ENCODE measurements around the gene SDK2. TPM values are rescaled to one million over a fixed set of nuclear protein-coding genes. Genes with fewer than 3 reads are reported as not detected.

SDK2 gene
- total RNA-seq, 1 donor = under 0.01 TPM

DNA sequence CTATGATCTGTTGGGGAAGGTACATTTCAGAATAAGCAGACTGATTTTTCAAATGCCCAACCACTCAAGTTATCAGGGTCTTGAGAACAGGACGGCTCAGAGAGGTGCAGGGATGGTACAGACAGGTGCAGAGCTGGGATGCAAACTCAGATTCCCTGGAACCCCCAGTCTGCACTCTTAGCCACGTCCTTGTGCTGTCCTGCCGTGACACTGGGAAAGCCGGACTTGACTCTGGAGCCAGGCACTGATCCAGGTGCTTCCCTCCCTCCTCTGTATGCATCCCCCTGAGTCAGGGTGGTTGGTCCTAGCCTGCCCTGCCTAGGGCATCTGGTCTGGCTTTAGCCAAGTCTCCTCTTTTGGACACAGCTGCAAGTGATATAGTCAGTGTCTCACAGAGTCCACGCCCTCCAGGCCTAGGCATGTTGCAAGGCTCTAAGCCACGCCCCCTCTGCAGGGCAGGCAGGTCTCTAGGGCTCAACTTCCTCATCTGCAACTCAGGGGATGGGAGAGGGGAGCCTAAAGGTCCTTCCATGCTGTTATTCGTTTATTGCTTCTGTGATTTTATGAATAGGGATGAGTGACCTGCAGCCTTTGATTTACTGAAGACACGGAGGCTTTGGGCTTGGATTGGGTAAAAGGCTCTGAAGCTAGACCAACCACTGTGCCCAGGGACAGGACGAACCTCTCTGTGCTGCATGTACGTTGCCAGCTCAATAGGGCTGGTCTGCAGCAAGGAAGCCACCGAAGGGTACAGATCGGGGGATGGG is 97.3 kb downstream of the SDK2 start:
- DNase-seq (ENCODE audit: insufficient read length, low spot score, missing footprints) = peak; percentile 69
- no peaks in the 10 kb centered on the region for H3K27me3 ChIP-seq (ENCODE audit: insufficient read depth, low read length)
- TF ChIP-seq CTCF (IDR thresholded peaks at IDR 0.05; ENCODE audit: extremely low read depth, low read depth, low read length) = no peak

DNA sequence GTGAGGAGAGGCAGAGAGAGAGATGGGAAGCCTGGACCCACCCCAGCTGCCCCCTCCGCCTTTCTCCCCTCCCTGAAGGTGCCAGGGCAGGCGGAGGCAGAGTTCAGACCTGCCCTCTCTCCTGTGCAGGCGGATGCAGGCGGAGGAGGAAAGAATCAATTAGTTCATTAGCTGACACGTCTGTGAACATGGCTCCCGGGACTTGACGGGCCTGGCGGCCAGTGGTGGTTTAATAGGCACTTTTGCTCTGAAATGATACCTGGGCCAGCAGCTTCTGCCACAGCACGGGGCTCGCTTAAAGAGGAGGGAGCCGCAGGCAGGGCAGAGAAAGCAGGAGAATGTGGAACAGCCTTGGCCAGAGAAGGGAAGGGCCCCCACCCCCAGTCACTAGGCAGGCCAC is 98.1 kb downstream of the SDK2 start:
- H3K27ac ChIP-seq (ENCODE audit: low read depth, low read length) = no peak overlapping the region
- no peaks in the 10 kb centered on the region for H3K4me1 ChIP-seq (ENCODE audit: insufficient read depth, low read length)
- H2AFZ ChIP-seq (ENCODE audit: low read length) = no peak overlapping the region
- H3K27me3 ChIP-seq (ENCODE audit: insufficient read depth, low read length) = no peaks in the 10 kb centered on the region
- no peaks in the 10 kb centered on the region for H3K9me3 ChIP-seq (ENCODE audit: low read depth, low read length)
- H4K20me1 ChIP-seq (ENCODE audit: insufficient read depth, low read length) = no peaks in the 10 kb centered on the region
- H3K36me3 ChIP-seq (ENCODE audit: insufficient read depth, low read length) = no peaks in the 10 kb centered on the region
- H3K4me3 ChIP-seq (ENCODE audit: insufficient read depth, low read length) = no peak overlapping the region
- TF ChIP-seq CTCF (IDR thresholded peaks at IDR 0.05; ENCODE audit: extremely low read depth, low read depth, low read length) = no peak
- DNase-seq (ENCODE audit: insufficient read length, low spot score, missing footprints) = no peak
- no peaks in the 10 kb centered on the region for H3K79me2 ChIP-seq (ENCODE audit: insufficient read depth, low read length)
- no peak overlapping the region for H3K4me2 ChIP-seq (ENCODE audit: insufficient read depth, low read length)

More for the DNA sequence above, 97.3 kb downstream of the SDK2 start:
- H3K4me2 ChIP-seq (ENCODE audit: insufficient read depth, low read length) = no peak overlapping the region
- H2AFZ ChIP-seq (ENCODE audit: low read length) = no peak overlapping the region
- no peaks in the 10 kb centered on the region for H3K36me3 ChIP-seq (ENCODE audit: insufficient read depth, low read length)
- no peaks in the 10 kb centered on the region for H3K4me1 ChIP-seq (ENCODE audit: insufficient read depth, low read length)
- no peak overlapping the region for H3K4me3 ChIP-seq (ENCODE audit: insufficient read depth, low read length)
- no peaks in the 10 kb centered on the region for H3K9me3 ChIP-seq (ENCODE audit: low read depth, low read length)
- no peaks in the 10 kb centered on the region for H4K20me1 ChIP-seq (ENCODE audit: insufficient read depth, low read length)
- H3K27ac ChIP-seq (ENCODE audit: low read depth, low read length) = no peak overlapping the region
- no peaks in the 10 kb centered on the region for H3K79me2 ChIP-seq (ENCODE audit: insufficient read depth, low read length)

- no peaks in the 10 kb centered on the region for H3K79me2 ChIP-seq (ENCODE audit: insufficient read depth, low read length)
- no peak overlapping the region for H3K27ac ChIP-seq (ENCODE audit: low read depth, low read length)
- no peak for DNase-seq (ENCODE audit: insufficient read length, low spot score, missing footprints)
- H2AFZ ChIP-seq (ENCODE audit: low read length) = no peak overlapping the region
- no peak for TF ChIP-seq CTCF (IDR thresholded peaks at IDR 0.05; ENCODE audit: extremely low read depth, low read depth, low read length)
- no peaks in the 10 kb centered on the region for H3K4me1 ChIP-seq (ENCODE audit: insufficient read depth, low read length)
- no peaks in the 10 kb centered on the region for H3K9me3 ChIP-seq (ENCODE audit: low read depth, low read length)
- no peaks in the 10 kb centered on the region for H3K27me3 ChIP-seq (ENCODE audit: insufficient read depth, low read length)
- H4K20me1 ChIP-seq (ENCODE audit: insufficient read depth, low read length) = no peaks in the 10 kb centered on the region
- no peak overlapping the region for H3K4me3 ChIP-seq (ENCODE audit: insufficient read depth, low read length)
- H3K4me2 ChIP-seq (ENCODE audit: insufficient read depth, low read length) = no peak overlapping the region
- no peaks in the 10 kb centered on the region for H3K36me3 ChIP-seq (ENCODE audit: insufficient read depth, low read length)
Measured at GRCh38 chr17:73545109-73546032, 98.9 kb downstream of the SDK2 start.

DNA sequence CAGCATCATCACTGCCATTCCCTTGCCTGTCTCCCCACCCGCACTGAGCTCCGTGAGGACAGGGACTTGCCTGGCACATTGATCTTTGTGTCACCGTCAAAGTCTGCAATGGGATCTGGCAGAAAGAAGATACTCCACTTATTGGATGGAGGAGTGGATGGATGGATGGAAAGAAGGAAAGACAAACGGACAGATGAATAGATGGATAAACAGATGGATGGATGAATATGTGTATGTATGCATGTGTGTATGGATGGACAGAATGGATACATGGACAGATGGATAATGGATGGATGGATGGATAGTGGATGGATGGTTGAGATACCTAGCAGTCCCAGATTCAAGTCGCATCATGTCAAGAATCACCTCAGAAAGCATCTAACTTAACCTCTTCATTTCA is 99.9 kb downstream of the SDK2 start:
- H4K20me1 ChIP-seq (ENCODE audit: insufficient read depth, low read length) = no peaks in the 10 kb centered on the region
- H3K27me3 ChIP-seq (ENCODE audit: insufficient read depth, low read length) = no peaks in the 10 kb centered on the region
- no peaks in the 10 kb centered on the region for H3K79me2 ChIP-seq (ENCODE audit: insufficient read depth, low read length)
- DNase-seq (ENCODE audit: insufficient read length, low spot score, missing footprints) = no peak
- TF ChIP-seq CTCF (IDR thresholded peaks at IDR 0.05; ENCODE audit: extremely low read depth, low read depth, low read length) = no peak
- H3K27ac ChIP-seq (ENCODE audit: low read depth, low read length) = no peak overlapping the region
- no peak overlapping the region for H3K4me2 ChIP-seq (ENCODE audit: insufficient read depth, low read length)
- no peaks in the 10 kb centered on the region for H3K4me1 ChIP-seq (ENCODE audit: insufficient read depth, low read length)
- no peak overlapping the region for H3K4me3 ChIP-seq (ENCODE audit: insufficient read depth, low read length)
- H2AFZ ChIP-seq (ENCODE audit: low read length) = no peak overlapping the region
- H3K9me3 ChIP-seq (ENCODE audit: low read depth, low read length) = no peaks in the 10 kb centered on the region
- no peaks in the 10 kb centered on the region for H3K36me3 ChIP-seq (ENCODE audit: insufficient read depth, low read length)
